GM18505 (cell line): ENCODE measurements around the gene ADAP2.
"Not testable (repeated sequence)": the region's sequence is repeated elsewhere in the genome, so short reads cannot be mapped to it uniquely, and the experiment has no call there.

Experiments
- ATAC-seq: cut with Tn5 transposase; IDR thresholded peaks from one replicate; pipeline ENCODE4 v1.9.1; 2021; ENCODE audit not compliant: unreplicated experiment
- POLR2A ChIP-seq: IDR thresholded peaks from 4 replicates; pipeline ENCODE4 v1.6.1; 2011; ENCODE audit warnings: borderline replicate concordance; ENCODE audit not compliant: insufficient read depth, insufficient read length; ENCODE audit errors: extremely low read depth

Gene ADAP2

GRCh38 chr17:30920683-30921543 is 832 bp upstream of the ADAP2 start:
- ATAC-seq, result no peak
- no peak for TF ChIP-seq POLR2A

GRCh38 chr17:30922235-30923030 is 688 bp downstream of the ADAP2 start:
- no peak for ATAC-seq
- TF ChIP-seq POLR2A, result no peak

- TF ChIP-seq POLR2A, result no peak
- ATAC-seq, result no peak
Measured at GRCh38 chr17:30924341-30924740, 2.6 kb downstream of the ADAP2 start.

GRCh38 chr17:30926516-30926915 is 4.8 kb downstream of the ADAP2 start:
- ATAC-seq, result no peak
- TF ChIP-seq POLR2A, result no peak

- no peak for ATAC-seq
- no peak for TF ChIP-seq POLR2A
Measured at GRCh38 chr17:30927756-30928155, 6.0 kb downstream of the ADAP2 start.

- no peak for ATAC-seq
- TF ChIP-seq POLR2A, result no peak
Measured at GRCh38 chr17:30928584-30928983, 6.8 kb downstream of the ADAP2 start.

GRCh38 chr17:30929081-30929633 is 7.4 kb downstream of the ADAP2 start:
- no peak for TF ChIP-seq POLR2A
- no peak for ATAC-seq

GRCh38 chr17:30929861-30930260 is 8.1 kb downstream of the ADAP2 start:
- ATAC-seq, result not testable (repeated sequence)

- no peak for TF ChIP-seq POLR2A
- ATAC-seq, result no peak
Measured at GRCh38 chr17:30930495-30930894, 8.8 kb downstream of the ADAP2 start.

- not testable (repeated sequence) for ATAC-seq
Measured at GRCh38 chr17:30931582-30931981, 9.8 kb downstream of the ADAP2 start.

- TF ChIP-seq POLR2A, result no peak
- ATAC-seq, result no peak
Measured at GRCh38 chr17:30933966-30934365, 12.2 kb downstream of the ADAP2 start.

- ATAC-seq, result no peak
- TF ChIP-seq POLR2A, result no peak
Measured at GRCh38 chr17:30939051-30939689, 17.4 kb downstream of the ADAP2 start.

GRCh38 chr17:30942308-30943079 is 20.7 kb downstream of the ADAP2 start:
- ATAC-seq, result no peak
- no peak for TF ChIP-seq POLR2A
